IPS-18a (cell line): ENCODE measurements around the gene BRD4.

ENCODE experiments used
- H3K27ac ChIP-seq: one replicate; pipeline ENCODE4 v1.5.1; 2013; ENCODE audit warnings: low read length
- H3K27me3 ChIP-seq: one replicate; pipeline ENCODE4 v1.6.1; 2013; ENCODE audit warnings: mild to moderate bottlenecking, low read length; ENCODE audit not compliant: control insufficient read depth, insufficient read depth
- H3K36me3 ChIP-seq: one replicate; pipeline ENCODE4 v1.6.1; 2013; ENCODE audit warnings: low read depth, low read length; ENCODE audit not compliant: control insufficient read depth
- H3K4me1 ChIP-seq: one replicate; pipeline ENCODE4 v1.6.1; 2013; ENCODE audit warnings: low read depth, low read length; ENCODE audit not compliant: control insufficient read depth
- H3K4me3 ChIP-seq: one replicate; pipeline ENCODE4 v1.5.1; 2013; ENCODE audit warnings: low read length
- H3K9ac ChIP-seq: one replicate; pipeline ENCODE4 v1.6.1; 2013; ENCODE audit warnings: mild to moderate bottlenecking, low read length, moderate library complexity
- H3K9me3 ChIP-seq: one replicate; pipeline ENCODE4 v1.6.1; 2013; ENCODE audit warnings: low read depth, low read length; ENCODE audit not compliant: control insufficient read depth

The BRD4 gene

GRCh38 chr19:15284091-15284490 lies 48.2 kb downstream of the BRD4 start:
- Histone ChIP-seq H3K27ac (no peak overlapping the region), H3K9ac (no peak overlapping the region), H3K36me3 (no peaks in the 10 kb centered on the region), H3K4me3 (no peak overlapping the region), H3K4me1 (peaks cover 4% of the 10 kb centered on the region), H3K27me3 (no peaks in the 10 kb centered on the region), H3K9me3 (no peaks in the 10 kb centered on the region)

GRCh38 chr19:15283141-15283883 lies 49.0 kb downstream of the BRD4 start:
- Histone ChIP-seq H3K4me3 (no peak overlapping the region), H3K4me1 (peaks cover 4% of the 10 kb centered on the region), H3K9ac (no peak overlapping the region), H3K36me3 (no peaks in the 10 kb centered on the region), H3K27me3 (no peaks in the 10 kb centered on the region), H3K27ac (no peak overlapping the region), H3K9me3 (no peaks in the 10 kb centered on the region)

- Histone ChIP-seq H3K27me3 (no peaks in the 10 kb centered on the region), H3K4me3 (no peak overlapping the region), H3K4me1 (peaks cover under 1% of the 10 kb centered on the region), H3K36me3 (no peaks in the 10 kb centered on the region), H3K9ac (no peak overlapping the region), H3K9me3 (no peaks in the 10 kb centered on the region), H3K27ac (no peak overlapping the region)
Observed at GRCh38 chr19:15282311-15282705, 50.0 kb downstream of the BRD4 start.

GRCh38 chr19:15280915-15281683 lies 51.2 kb downstream of the BRD4 start:
- H3K27ac ChIP-seq: no peak overlapping the region
- H3K9ac ChIP-seq: no peak overlapping the region
- no peak overlapping the region for H3K4me3 ChIP-seq

GRCh38 chr19:15280048-15280725 lies 52.2 kb downstream of the BRD4 start:
- no peaks in the 10 kb centered on the region for H3K4me1 ChIP-seq
- H3K9ac ChIP-seq: no peak overlapping the region
- H3K27me3 ChIP-seq: no peaks in the 10 kb centered on the region
- no peaks in the 10 kb centered on the region for H3K9me3 ChIP-seq
- no peaks in the 10 kb centered on the region for H3K36me3 ChIP-seq
- H3K27ac ChIP-seq: no peak overlapping the region
- H3K4me3 ChIP-seq: no peak overlapping the region

More at GRCh38 chr19:15280915-15281683, 51.2 kb downstream of the BRD4 start:
- Histone ChIP-seq H3K27me3 (no peaks in the 10 kb centered on the region), H3K9me3 (no peaks in the 10 kb centered on the region), H3K4me1 (no peaks in the 10 kb centered on the region), H3K36me3 (no peaks in the 10 kb centered on the region)

- Histone ChIP-seq H3K36me3 (no peaks in the 10 kb centered on the region), H3K4me3 (no peak overlapping the region), H3K9ac (no peak overlapping the region), H3K27ac (no peak overlapping the region), H3K9me3 (no peaks in the 10 kb centered on the region), H3K4me1 (no peaks in the 10 kb centered on the region), H3K27me3 (no peaks in the 10 kb centered on the region)
Observed at GRCh38 chr19:15279326-15279904, 52.9 kb downstream of the BRD4 start.

GRCh38 chr19:15276620-15277215 lies 55.6 kb downstream of the BRD4 start:
- Histone ChIP-seq H3K9ac (no peak overlapping the region), H3K27ac (no peak overlapping the region), H3K4me1 (no peaks in the 10 kb centered on the region), H3K4me3 (no peak overlapping the region), H3K27me3 (no peaks in the 10 kb centered on the region), H3K36me3 (peaks cover 15% of the 10 kb centered on the region), H3K9me3 (no peaks in the 10 kb centered on the region)

GRCh38 chr19:15274477-15274876 lies 57.9 kb downstream of the BRD4 start:
- peaks cover 36% of the 10 kb centered on the region for H3K36me3 ChIP-seq
- no peaks in the 10 kb centered on the region for H3K9me3 ChIP-seq
- H3K9ac ChIP-seq: no peak overlapping the region
- H3K27ac ChIP-seq: no peak overlapping the region
- no peaks in the 10 kb centered on the region for H3K4me1 ChIP-seq
- H3K27me3 ChIP-seq: no peaks in the 10 kb centered on the region
- no peak overlapping the region for H3K4me3 ChIP-seq

GRCh38 chr19:15269806-15270205 lies 62.5 kb downstream of the BRD4 start:
- H3K27ac ChIP-seq: no peak overlapping the region
- no peaks in the 10 kb centered on the region for H3K27me3 ChIP-seq
- no peaks in the 10 kb centered on the region for H3K4me1 ChIP-seq
- peaks cover 82% of the 10 kb centered on the region for H3K36me3 ChIP-seq
- H3K9ac ChIP-seq: no peak overlapping the region
- no peak overlapping the region for H3K4me3 ChIP-seq
- H3K9me3 ChIP-seq: no peaks in the 10 kb centered on the region

GRCh38 chr19:15268928-15269253 lies 63.4 kb downstream of the BRD4 start:
- H3K9ac ChIP-seq: no peak overlapping the region
- no peak overlapping the region for H3K4me3 ChIP-seq
- H3K27ac ChIP-seq: no peak overlapping the region
- H3K9me3 ChIP-seq: no peaks in the 10 kb centered on the region
- H3K27me3 ChIP-seq: no peaks in the 10 kb centered on the region
- H3K4me1 ChIP-seq: no peaks in the 10 kb centered on the region
- peaks cover 91% of the 10 kb centered on the region for H3K36me3 ChIP-seq

GRCh38 chr19:15268192-15268927 lies 64.0 kb downstream of the BRD4 start:
- no peak overlapping the region for H3K27ac ChIP-seq
- H3K4me1 ChIP-seq: no peaks in the 10 kb centered on the region
- peaks cover 96% of the 10 kb centered on the region for H3K36me3 ChIP-seq
- no peaks in the 10 kb centered on the region for H3K27me3 ChIP-seq
- H3K9ac ChIP-seq: no peak overlapping the region
- H3K4me3 ChIP-seq: no peak overlapping the region
- H3K9me3 ChIP-seq: no peaks in the 10 kb centered on the region
